Right lobe of liver (tissue), 6 donors: Measurements from ENCODE around the gene TM4SF5. TPM values are rescaled to one million over a fixed set of nuclear protein-coding genes. Genes with fewer than 3 reads are reported as not detected.

Source experiments
- ATAC-seq, 4 donors: fragments of 200-7000 bp; cut with Tn5 transposase; one replicate each; pipeline ENCODE4 v1.9.1; 2020; ENCODE audit warnings: mild to moderate bottlenecking in 4 of 4, moderate library complexity in 4 of 4
- DNase-seq, 3 donors: peaks; one replicate each; pipeline ENCODE4 v3.0.0-alpha.2; 2020
- H3K27ac ChIP-seq, 3 donors: fragments of 200-600 bp; one replicate each; pipeline ENCODE4 v1.8.0; 2022
- H3K27me3 ChIP-seq, 2 donors: fragments of 200-600 bp; one replicate each; pipeline ENCODE4 v1.8.0; 2022
- H3K36me3 ChIP-seq, 4 donors: fragments of 200-600 bp; sonication (generic) in 1 of 4; one replicate each; pipeline versions ENCODE4 v1.5.1 to v1.8.0; 2017 to 2022; ENCODE audit warnings: control low read depth in 1 of 4
- H3K4me1 ChIP-seq, 4 donors: fragments of 200-600 bp; sonication (generic) in 1 of 4; one replicate each; pipeline versions ENCODE4 v1.5.1 to v1.8.0; 2017 to 2022; ENCODE audit warnings: control low read depth in 1 of 4
- H3K4me3 ChIP-seq, 3 donors: fragments of 200-600 bp; one replicate each; pipeline ENCODE4 v1.8.0; 2022
- H3K9me3 ChIP-seq, 4 donors: fragments of 200-600 bp; sonication (generic) in 1 of 4; one replicate each; pipeline versions ENCODE4 v1.5.1 to v1.8.0; 2017 to 2022; ENCODE audit warnings: control low read depth in 1 of 4
- CTCF ChIP-seq, 4 donors: fragments of 200-600 bp in 3 of 4; fragments of 450-650 bp in 1 of 4; IDR thresholded peaks; one replicate each; pipeline versions ENCODE4 v1.5.1 to v1.8.0; 2016 to 2022; ENCODE audit warnings: antibody characterized with exemption in 4 of 4, mild to moderate bottlenecking in 2 of 4
- POLR2A ChIP-seq: fragments of 450-650 bp; IDR thresholded peaks from one replicate; pipeline ENCODE4 v1.6.1; 2017; ENCODE audit warnings: antibody characterized with exemption, mild to moderate bottlenecking
- WGBS: methylation state at CpG from one replicate; pipeline ENCODE4 v1.1.6; 2018; ENCODE audit warnings: low coverage, low lambda C conversion rate; ENCODE audit not compliant: insufficient coverage; ENCODE audit errors: missing lambda C conversion rate; 5-methylcytosine and 5-hydroxymethylcytosine counted together
- intact Hi-C, 2 donors: fragments of 100-400 bp; cut with DNase I; formaldehyde crosslinking; loops; one replicate each; pipeline versions ENCODE4 v1.11.2 to v1.14.1; 2022
- total RNA-seq, 6 experiments: library from RNA; depleted of rRNA in 2 of 6; stranded (reverse); fragments of >200 nt in 2 of 6; fragmentation: NEBNext Ultra II Directional in 3 of 6; extraction: Animal tissue kit (Norgen Biotek cat#: 25700) in 3 of 6; gene quantifications; one replicate each; pipeline versions ENCODE4 v1.1.0 to v1.2.4, GENCODE V29; 2016 to 2023
- donor health status: DM: no; HTN: yes; CAD: no.
- donor health status: DM: no; HTN: no; CAD: no.
- donor health status: DM: no; HTN: no; CAD: no.
- donor health status: DM: no; HTN: yes; CAD: no.
- donor health status: DM: no; HTN: yes; CAD: no.

Gene TM4SF5
- total RNA-seq, 6 experiments from 2014 or later = 67.1 to 215 (median 112) TPM

GRCh38 chr17:4725646-4726310 lies 45.9 kb upstream of the TM4SF5 start:
- ATAC-seq = no peak
- peak overlapping the region in 2 of 3 donors; percentile 33 to 47 for H3K27ac ChIP-seq
- TF ChIP-seq CTCF (IDR thresholded peaks at IDR 0.05) (no peak), POLR2A (no peak)

GRCh38 chr17:4728124-4728523 lies 43.6 kb upstream of the TM4SF5 start:
- WGBS = 36% methylated on average over 3 of the region's 3 CpGs
- Histone ChIP-seq H3K4me1 (peaks cover 0 to 34% (median 5%) of the 10 kb centered on the region in 4 donors), H3K27me3 (no peaks in the 10 kb centered on the region), H3K36me3 (no peaks in the 10 kb centered on the region), H3K27ac (no peak overlapping the region), H3K4me3 (no peak overlapping the region), H3K9me3 (no peaks in the 10 kb centered on the region)
- DNase-seq (peak in 1 of 3 donors; percentile 64), ATAC-seq (peak in 1 of 4 donors; percentile 4)
- TF ChIP-seq CTCF (IDR thresholded peaks at IDR 0.05) = no peak
- TF ChIP-seq POLR2A = no peak
- intact Hi-C loops = no loop called here

More at GRCh38 chr17:4725646-4726310, 45.9 kb upstream of the TM4SF5 start:
- Histone ChIP-seq H3K36me3 (no peaks in the 10 kb centered on the region), H3K4me1 (peaks cover 0 to 32% (median 13%) of the 10 kb centered on the region in 4 donors), H3K9me3 (no peaks in the 10 kb centered on the region), H3K27me3 (no peaks in the 10 kb centered on the region), H3K4me3 (no peak overlapping the region)
- DNase-seq = no peak
- WGBS = 80% methylated on average over 9 of the region's 9 CpGs
- intact Hi-C loops = no loop called here

GRCh38 chr17:4733073-4733531 lies 38.6 kb upstream of the TM4SF5 start:
- ATAC-seq (peak in 2 of 4 donors; percentile 4 to 7), DNase-seq (no peak)
- intact Hi-C loops = loop anchor here (10.0 kb wide), 1 partner anchor 52 kb away; the partner anchor contains the start of genes GLTPD2 (in 2 of the 2) and VMO1 (in 2 of the 2)
- Histone ChIP-seq H3K4me3 (no peak overlapping the region), H3K27me3 (no peaks in the 10 kb centered on the region), H3K27ac (peak overlapping the region; percentile 87 to 92 (median 91)), H3K36me3 (no peaks in the 10 kb centered on the region), H3K4me1 (peaks cover 0 to 20% (median 0%) of the 10 kb centered on the region in 4 donors), H3K9me3 (no peaks in the 10 kb centered on the region)
- no peak for TF ChIP-seq POLR2A
- TF ChIP-seq CTCF (IDR thresholded peaks at IDR 0.05) = peak in 3 of 4 donors; percentile 29 to 41 (median 31)
- 52% methylated on average over 4 of the region's 6 CpGs for WGBS

GRCh38 chr17:4734857-4735475 lies 36.7 kb upstream of the TM4SF5 start:
- H3K4me1 ChIP-seq = peaks cover 0 to 17% (median 0%) of the 10 kb centered on the region in 4 donors
- H3K36me3 ChIP-seq = no peaks in the 10 kb centered on the region
- H3K27me3 ChIP-seq = no peaks in the 10 kb centered on the region
- H3K4me3 ChIP-seq = no peak overlapping the region
- intact Hi-C loops = loop anchor here (10.0 kb wide), 1 partner anchor 50 kb away; the partner anchor contains the start of genes GLTPD2 (in 2 of the 2) and VMO1 (in 2 of the 2)
- peak overlapping the region; percentile 22 to 73 (median 65) for H3K27ac ChIP-seq
- DNase-seq (no peak), ATAC-seq (no peak)
- no peaks in the 10 kb centered on the region for H3K9me3 ChIP-seq
- TF ChIP-seq CTCF (IDR thresholded peaks at IDR 0.05) = no peak
- no peak for TF ChIP-seq POLR2A
- 66% methylated on average over 3 of the region's 8 CpGs for WGBS
